Measurements from ENCODE around the gene NYAP1.

Gene NYAP1

GRCh38 chr7:100488333-100489095, 4.8 kb downstream of the NYAP1 start:
- TF ChIP-seq CTCF (IDR thresholded peaks at IDR 0.05) (no peak), ZFX (IDR thresholded peaks at IDR 0.05; ENCODE audit: borderline replicate concordance) (no peak)
- H3K27ac ChIP-seq = no peak overlapping the region

GRCh38 chr7:100489121-100489520, 5.4 kb downstream of the NYAP1 start:
- H3K27ac ChIP-seq = no peak overlapping the region
- TF ChIP-seq ZFX (IDR thresholded peaks at IDR 0.05; ENCODE audit: borderline replicate concordance) = no peak
- no peak for TF ChIP-seq CTCF (IDR thresholded peaks at IDR 0.05)

- no peak overlapping the region for H3K27ac ChIP-seq
- no peak for TF ChIP-seq ZFX (IDR thresholded peaks at IDR 0.05; ENCODE audit: borderline replicate concordance)
- TF ChIP-seq CTCF (IDR thresholded peaks at IDR 0.05) = no peak
These were observed 6.1 kb downstream of the NYAP1 start for GRCh38 chr7:100489824-100490223.

GRCh38 chr7:100490483-100491191, 6.9 kb downstream of the NYAP1 start:
- TF ChIP-seq CTCF (IDR thresholded peaks at IDR 0.05) (no peak), ZFX (IDR thresholded peaks at IDR 0.05; ENCODE audit: borderline replicate concordance) (no peak)
- no peak overlapping the region for H3K27ac ChIP-seq

DNA sequence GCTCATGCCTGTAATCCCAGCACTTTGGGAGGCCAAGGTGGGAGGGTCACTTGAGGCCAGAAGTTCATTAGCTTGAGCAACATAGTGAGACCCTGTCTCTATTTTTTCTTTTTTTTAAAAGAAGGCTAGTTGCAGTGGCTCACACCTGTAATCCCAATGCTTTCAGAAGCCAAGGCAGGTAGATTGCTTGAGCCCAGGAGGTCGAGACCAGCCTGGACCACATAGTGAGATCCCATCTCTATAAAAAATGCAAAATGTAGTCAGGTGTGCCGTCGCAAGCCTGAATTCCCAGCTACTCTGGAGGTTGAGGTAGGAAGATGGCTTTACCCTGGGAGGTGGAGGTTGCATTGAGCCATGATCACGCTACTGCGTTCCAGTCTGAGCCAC, 7.5 kb downstream of the NYAP1 start:
- no peak for TF ChIP-seq ZFX (IDR thresholded peaks at IDR 0.05; ENCODE audit: borderline replicate concordance)
- TF ChIP-seq CTCF (IDR thresholded peaks at IDR 0.05) = no peak
- H3K27ac ChIP-seq = no peak overlapping the region

- H3K27ac ChIP-seq = no peak overlapping the region
- no peak for TF ChIP-seq ZFX (IDR thresholded peaks at IDR 0.05; ENCODE audit: borderline replicate concordance)
- no peak for TF ChIP-seq CTCF (IDR thresholded peaks at IDR 0.05)
These were observed 9.2 kb downstream of the NYAP1 start for GRCh38 chr7:100492738-100493475.

Measured in 22Rv1 (cell line).